K562 (cell line): ENCODE measurements around the gene EPHA4. TPM values are rescaled to one million over a fixed set of nuclear protein-coding genes. Genes with fewer than 3 reads are reported as not detected.

ENCODE experiments used
- CAMTA2 ChIP-seq: fragments of 250-450 bp; sonication (Bioruptor Pico); conservative IDR thresholded peaks from 2 replicates; pipeline ENCODE4 v1.5.1; 2022
- CBFB ChIP-seq: sonication (generic); formaldehyde crosslinking; IDR thresholded peaks from 2 replicates; pipeline ENCODE4 v1.4.0; 2020; ENCODE audit warnings: mild to moderate bottlenecking, missing genetic modification reagents
- CBX8 ChIP-seq: fragments of 200-600 bp; sonication (generic); IDR thresholded peaks from 2 replicates; pipeline ENCODE4 v1.6.1; 2012; ENCODE audit warnings: borderline replicate concordance, mixed run types, low read depth, mild to moderate bottlenecking, moderate library complexity, mixed read lengths, low read length, control low read depth, inconsistent platforms; ENCODE audit not compliant: poor library complexity, severe bottlenecking; ENCODE audit errors: extremely low read depth
- CTBP1 ChIP-seq: fragments of 450-650 bp; IDR thresholded peaks from 2 replicates; pipeline ENCODE4 v1.6.1; 2016; ENCODE audit warnings: borderline replicate concordance
- E4F1 ChIP-seq: fragments of 250-450 bp; sonication (Bioruptor Pico); IDR thresholded peaks from 2 replicates; pipeline ENCODE4 v1.5.0; 2021; ENCODE audit warnings: mild to moderate bottlenecking, borderline replicate concordance
- PHTF2 ChIP-seq: fragments of 250-450 bp; sonication (Bioruptor Pico); IDR thresholded peaks from 2 replicates; pipeline ENCODE4 v1.5.0; 2021; ENCODE audit warnings: mild to moderate bottlenecking
- ZBTB33 ChIP-seq: sonication (generic); formaldehyde crosslinking; IDR thresholded peaks from 2 replicates; pipeline ENCODE4 v1.8.1; 2023; ENCODE audit warnings: mild to moderate bottlenecking, missing genetic modification reagents
- ZNF644 ChIP-seq: fragments of 200-800 bp; sonication (Bioruptor generic); IDR thresholded peaks from 2 replicates; pipeline ENCODE4 v1.6.1; 2016; ENCODE audit warnings: low read depth, missing genetic modification characterization, missing compliant biosample characterization
- polyA plus RNA-seq, 8 experiments: library from polyadenylated mRNA; depleted of rRNA in 4 of 8; stranded (reverse) in 5 of 8; unstranded in 3 of 8; fragments of >200 nt; fragmentation: Nextera tagmentation in 2 of 8; fragmentation: Illumina TruSeq in 1 of 8; extraction: Ambion mirVana in 2 of 8; extraction: Trizol in 1 of 8; gene quantifications; 2 replicates each; pipeline versions ENCODE4 v1.2.1 to v1.2.3, GENCODE V29; 2011 to 2014; ENCODE audit warnings: inconsistent platforms in 1 of 8, missing spikeins in 1 of 8
- total RNA-seq, 7 experiments: library from RNA; depleted of rRNA in 6 of 7; stranded (reverse); fragments of >200 nt in 6 of 7; fragmentation: Illumina TruSeq in 2 of 7; extraction: Trizol in 2 of 7; gene quantifications; 2 replicates each; pipeline versions ENCODE4 v1.2.1 to v1.2.3, GENCODE V29; 2011 to 2021; ENCODE audit warnings: low replicate concordance in 1 of 7

EPHA4 gene
- total and polyA plus RNA-seq, 9 of the 15 experiments (the other 6 are each of a cell fraction or from before 2014, with no cell fraction given), result 0.07 to 0.09 (median 0.07) TPM; not detected in 6

- TF ChIP-seq ZBTB33 (no peak), E4F1 (no peak), ZNF644 (tag) (no peak), CAMTA2 (no peak), CBFB (CRISPR knock-in tag) (no peak), PHTF2 (CRISPR knock-in tag) (no peak), CTBP1 (no peak), CBX8 (no peak)
These were observed 38.8 kb downstream of the EPHA4 start (continued) for GRCh38 chr2:221533299-221533698.
